ENCODE measurements around the gene PLAAT5. TPM values are rescaled to one million over a fixed set of nuclear protein-coding genes. Genes with fewer than 3 reads are reported as not detected.

PLAAT5 gene
- total RNA-seq, 1 experiment from 2014 or later: 8.5 TPM

GRCh38 chr11:63537293-63538101 lies 46.5 kb upstream of the PLAAT5 start:
- Histone ChIP-seq H3K14ac (ENCODE audit: insufficient read depth, low read length) (no peak overlapping the region; the same call in 1 of the 2 replicates), H2BK5ac (ENCODE audit: insufficient read length, low read length) (no peak overlapping the region), H3K27me3 (ENCODE audit: insufficient read depth, low read length) (0 out of 2 replicates have a peak, but pooled peaks cover 2% of the 10 kb centered on the region), H3K23ac (ENCODE audit: insufficient read length, low read depth, low read length) (no peak overlapping the region), H2BK12ac (ENCODE audit: insufficient read length, low read depth, low read length) (no peak overlapping the region), H3K23me2 (ENCODE audit: insufficient read length, low read depth, low read length, poor library complexity, severe bottlenecking) (no peaks in the 10 kb centered on the region), H4K91ac (ENCODE audit: insufficient read length, low read depth, low read length) (no peak overlapping the region), H3K56ac (ENCODE audit: insufficient read length, low read depth, low read length) (no peak overlapping the region), H2BK120ac (ENCODE audit: low read depth, low read length, poor library complexity, severe bottlenecking) (no peak overlapping the region), H3K79me1 (ENCODE audit: insufficient read depth, low read depth, low read length, poor library complexity, severe bottlenecking) (no peaks in the 10 kb centered on the region), H3K27ac (ENCODE audit: insufficient read length, low read depth, low read length) (no peak overlapping the region), H3K4me1 (ENCODE audit: insufficient read depth, low read length) (peaks cover 6% of the 10 kb centered on the region; the same call in 1 of the 2 replicates), H3T11ph (ENCODE audit: low read length) (no peak overlapping the region), H3K18ac (ENCODE audit: insufficient read length, low read depth, low read length) (no peak overlapping the region), H4K5ac (ENCODE audit: insufficient read length, low read depth, low read length) (no peak overlapping the region), H4K20me1 (ENCODE audit: control insufficient read depth, insufficient read depth, insufficient read length) (no peaks in the 10 kb centered on the region), H3K79me2 (ENCODE audit: insufficient read depth, low read length) (no peaks in the 10 kb centered on the region), H2BK15ac (ENCODE audit: low read depth, low read length) (no peak overlapping the region), H3K4ac (ENCODE audit: low read depth, low read length) (no peak overlapping the region), H2BK20ac (ENCODE audit: low read depth, low read length, poor library complexity, severe bottlenecking) (no peak overlapping the region), H3K9ac (ENCODE audit: extremely low read depth, insufficient read length, low read length) (no peak overlapping the region), H3K9me3 (ENCODE audit: control insufficient read depth, low read depth, low read length) (no peaks in the 10 kb centered on the region), H3K4me2 (ENCODE audit: insufficient read depth, insufficient read length, low read length) (no peak overlapping the region), H4K8ac (replicated peaks; ENCODE audit: insufficient read length, low read depth, low read length) (no peak overlapping the region), H2AFZ (ENCODE audit: low read length) (no peak overlapping the region), H2AK5ac (ENCODE audit: insufficient read length, low read length) (no peak overlapping the region)
- DNase-seq: no peak
- Mint-ChIP-seq H3K4me3 (no peak overlapping the region), H3K9me3 (peaks cover 3 to 5% of the 10 kb centered on the region in 2 experiments; a peak in 4 of 5 replicates), H3K27ac (peak overlapping the region in 1 of 3 experiments; percentile 50; a peak in 2 of 7 replicates), H3K36me3 (ENCODE audit: insufficient read depth in 1 of 3, low read depth in 3 of 3) (no peaks in the 10 kb centered on the region), H3K4me1 (peaks cover 35 to 39% of the 10 kb centered on the region in 2 experiments), H3K27me3 (ENCODE audit: low read depth) (no peaks in the 10 kb centered on the region; the same call in 1 of the 2 replicates)
- TF ChIP-seq, protein P1, sequence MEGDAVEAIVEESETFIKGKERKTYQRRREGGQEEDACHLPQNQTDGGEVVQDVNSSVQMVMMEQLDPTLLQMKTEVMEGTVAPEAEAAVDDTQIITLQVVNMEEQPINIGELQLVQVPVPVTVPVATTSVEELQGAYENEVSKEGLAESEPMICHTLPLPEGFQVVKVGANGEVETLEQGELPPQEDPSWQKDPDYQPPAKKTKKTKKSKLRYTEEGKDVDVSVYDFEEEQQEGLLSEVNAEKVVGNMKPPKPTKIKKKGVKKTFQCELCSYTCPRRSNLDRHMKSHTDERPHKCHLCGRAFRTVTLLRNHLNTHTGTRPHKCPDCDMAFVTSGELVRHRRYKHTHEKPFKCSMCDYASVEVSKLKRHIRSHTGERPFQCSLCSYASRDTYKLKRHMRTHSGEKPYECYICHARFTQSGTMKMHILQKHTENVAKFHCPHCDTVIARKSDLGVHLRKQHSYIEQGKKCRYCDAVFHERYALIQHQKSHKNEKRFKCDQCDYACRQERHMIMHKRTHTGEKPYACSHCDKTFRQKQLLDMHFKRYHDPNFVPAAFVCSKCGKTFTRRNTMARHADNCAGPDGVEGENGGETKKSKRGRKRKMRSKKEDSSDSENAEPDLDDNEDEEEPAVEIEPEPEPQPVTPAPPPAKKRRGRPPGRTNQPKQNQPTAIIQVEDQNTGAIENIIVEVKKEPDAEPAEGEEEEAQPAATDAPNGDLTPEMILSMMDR (conservative IDR thresholded peaks at IDR 0.05): no peak
- WGBS (ENCODE audit: extremely low coverage, insufficient read length, low lambda C conversion rate): no CpG with 5 or more reads among the region's 8 CpGs
